DND-41 (cell line): Measurements from ENCODE around the gene MUC2.

Source experiments
- ATAC-seq: fragments of 200-7000 bp; cut with Tn5 transposase; 3 replicates; pipeline ENCODE4 v1.9.1; 2021; ENCODE audit warnings: low read depth; ENCODE audit not compliant: insufficient read depth
- DNase-seq: peaks from one replicate; pipeline ENCODE4 v3.0.0-alpha.2; 2020
- H2AFZ ChIP-seq: 2 replicates; pipeline ENCODE4 v1.6.0; 2012; ENCODE audit warnings: low read depth, low read length
- H3K27ac ChIP-seq: 2 replicates; pipeline ENCODE4 v1.5.1; 2012; ENCODE audit warnings: low read length, inconsistent platforms
- H3K27me3 ChIP-seq: fragments of 200-600 bp; sonication (generic); 2 replicates; pipeline ENCODE4 v1.6.0; 2012; ENCODE audit warnings: low read length, mild to moderate bottlenecking, inconsistent platforms; ENCODE audit not compliant: insufficient read depth, poor library complexity
- H3K36me3 ChIP-seq: 2 replicates; pipeline ENCODE4 v1.5.1; 2012; ENCODE audit warnings: low read length, inconsistent platforms; ENCODE audit not compliant: insufficient read depth
- H3K4me1 ChIP-seq: 2 replicates; pipeline ENCODE4 v1.5.1; 2012; ENCODE audit warnings: mild to moderate bottlenecking, low read length; ENCODE audit not compliant: insufficient read depth
- H3K4me2 ChIP-seq: 2 replicates; pipeline ENCODE4 v1.6.0; 2012; ENCODE audit warnings: mild to moderate bottlenecking, moderate library complexity, low read length, inconsistent platforms; ENCODE audit not compliant: insufficient read depth
- H3K4me3 ChIP-seq, 2 experiments: fragments of 200-600 bp in 1 of 2; shearing (Covaris generic) in 1 of 2; 2 replicates each; pipeline ENCODE4 v1.5.1; 2012 to 2016; ENCODE audit warnings: inconsistent platforms in 2 of 2, low read length in 2 of 2, mild to moderate bottlenecking in 2 of 2, low read depth in 1 of 2, moderate library complexity in 1 of 2
- H3K79me2 ChIP-seq: 2 replicates; pipeline ENCODE4 v1.6.0; 2012; ENCODE audit warnings: low read length, inconsistent platforms; ENCODE audit not compliant: insufficient read depth
- H3K9ac ChIP-seq: 2 replicates; pipeline ENCODE4 v1.6.0; 2012; ENCODE audit warnings: low read depth, mild to moderate bottlenecking, inconsistent platforms, low read length, moderate library complexity
- H3K9me3 ChIP-seq: 2 replicates; pipeline ENCODE4 v1.5.1; 2012; ENCODE audit warnings: low read length, moderate library complexity, mild to moderate bottlenecking, inconsistent platforms; ENCODE audit not compliant: insufficient read depth, severe bottlenecking
- H4K20me1 ChIP-seq: 2 replicates; pipeline ENCODE4 v1.6.0; 2012; ENCODE audit warnings: low read length; ENCODE audit not compliant: insufficient read depth
- CTCF ChIP-seq: IDR thresholded peaks from 2 replicates; pipeline ENCODE4 v1.5.1; 2012; ENCODE audit warnings: borderline replicate concordance, low read length, moderate library complexity, mild to moderate bottlenecking; ENCODE audit not compliant: poor library complexity, severe bottlenecking; ENCODE audit errors: extremely low read depth
- EZH2 ChIP-seq: IDR thresholded peaks from 3 replicates; pipeline ENCODE4 v1.6.1; 2012; ENCODE audit warnings: borderline replicate concordance, low read depth, mild to moderate bottlenecking, moderate library complexity, low read length, inconsistent platforms; ENCODE audit not compliant: severe bottlenecking

MUC2 gene

GRCh38 chr11:1082346-1082727 lies 7.7 kb downstream of the MUC2 start:
- H3K4me2 ChIP-seq: no peak overlapping the region
- no peak for TF ChIP-seq EZH2
- TF ChIP-seq CTCF: no peak
- no peak for ATAC-seq
- H3K36me3 ChIP-seq: no peaks in the 10 kb centered on the region
- DNase-seq: no peak
- H3K79me2 ChIP-seq: no peaks in the 10 kb centered on the region
- H3K4me1 ChIP-seq: no peaks in the 10 kb centered on the region
- no peaks in the 10 kb centered on the region for H3K9me3 ChIP-seq
- H4K20me1 ChIP-seq: 0 out of 2 replicates have a peak, but pooled peaks cover 3% of the 10 kb centered on the region
- no peak overlapping the region for H2AFZ ChIP-seq
- no peaks in the 10 kb centered on the region for H3K27me3 ChIP-seq
- H3K27ac ChIP-seq: no peak overlapping the region
- H3K4me3 ChIP-seq: no peak overlapping the region
- H3K9ac ChIP-seq: no peak overlapping the region

- ATAC-seq (no peak), DNase-seq (no peak)
- TF ChIP-seq EZH2 (no peak), CTCF (no peak)
- Histone ChIP-seq H4K20me1 (0 out of 2 replicates have a peak, but pooled peaks cover 3% of the 10 kb centered on the region), H2AFZ (no peak overlapping the region), H3K4me2 (no peak overlapping the region), H3K27me3 (no peaks in the 10 kb centered on the region), H3K36me3 (no peaks in the 10 kb centered on the region), H3K9ac (no peak overlapping the region), H3K27ac (no peak overlapping the region), H3K9me3 (no peaks in the 10 kb centered on the region), H3K4me1 (no peaks in the 10 kb centered on the region), H3K79me2 (no peaks in the 10 kb centered on the region), H3K4me3 (no peak overlapping the region)
Measured at GRCh38 chr11:1082728-1083620, 8.3 kb downstream of the MUC2 start.

GRCh38 chr11:1083621-1084551 lies 9.2 kb downstream of the MUC2 start:
- Histone ChIP-seq H4K20me1 (0 out of 2 replicates have a peak, but pooled peaks cover 3% of the 10 kb centered on the region), H3K9ac (no peak overlapping the region), H3K36me3 (no peaks in the 10 kb centered on the region), H2AFZ (no peak overlapping the region), H3K27me3 (no peaks in the 10 kb centered on the region), H3K27ac (no peak overlapping the region), H3K4me2 (no peak overlapping the region), H3K79me2 (no peaks in the 10 kb centered on the region), H3K4me3 (no peak overlapping the region), H3K9me3 (no peaks in the 10 kb centered on the region), H3K4me1 (no peaks in the 10 kb centered on the region)
- ATAC-seq (no peak), DNase-seq (no peak)
- TF ChIP-seq EZH2 (no peak), CTCF (no peak)
